ENCODE measurements around the gene CDK4. TPM values are rescaled to one million over a fixed set of nuclear protein-coding genes. Genes with fewer than 3 reads are reported as not detected.

The CDK4 gene
- total and polyA plus RNA-seq, 8 donors = 26.3 to 113 (median 50.5) TPM

- no peak for DNase-seq
- Histone ChIP-seq H3K9me3 (no peaks in the 10 kb centered on the region), H3K27me3 (peaks cover 0 to 33% (median 0%) of the 10 kb centered on the region in 3 donors), H3K36me3 (peaks cover 7 to 20% (median 19%) of the 10 kb centered on the region in 4 donors), H3K4me3 (no peak overlapping the region), H3K27ac (no peak overlapping the region), H3K4me1 (peaks cover 11 to 25% (median 23%) of the 10 kb centered on the region in 4 donors)
- intact Hi-C loops (cut with DNase I; ENCODE audit: low total_unique reads) = no loop called here
- 92 to 93% (median 93%) methylated on average over 21 to 25 of the region's 25 CpGs for WGBS, 5 donors
- TF ChIP-seq POLR2A (IDR thresholded peaks at IDR 0.05) (no peak), POLR2AphosphoS5 (IDR thresholded peaks at IDR 0.05) (no peak), EP300 (IDR thresholded peaks at IDR 0.05) (no peak)
- TF ChIP-seq, protein P1, sequence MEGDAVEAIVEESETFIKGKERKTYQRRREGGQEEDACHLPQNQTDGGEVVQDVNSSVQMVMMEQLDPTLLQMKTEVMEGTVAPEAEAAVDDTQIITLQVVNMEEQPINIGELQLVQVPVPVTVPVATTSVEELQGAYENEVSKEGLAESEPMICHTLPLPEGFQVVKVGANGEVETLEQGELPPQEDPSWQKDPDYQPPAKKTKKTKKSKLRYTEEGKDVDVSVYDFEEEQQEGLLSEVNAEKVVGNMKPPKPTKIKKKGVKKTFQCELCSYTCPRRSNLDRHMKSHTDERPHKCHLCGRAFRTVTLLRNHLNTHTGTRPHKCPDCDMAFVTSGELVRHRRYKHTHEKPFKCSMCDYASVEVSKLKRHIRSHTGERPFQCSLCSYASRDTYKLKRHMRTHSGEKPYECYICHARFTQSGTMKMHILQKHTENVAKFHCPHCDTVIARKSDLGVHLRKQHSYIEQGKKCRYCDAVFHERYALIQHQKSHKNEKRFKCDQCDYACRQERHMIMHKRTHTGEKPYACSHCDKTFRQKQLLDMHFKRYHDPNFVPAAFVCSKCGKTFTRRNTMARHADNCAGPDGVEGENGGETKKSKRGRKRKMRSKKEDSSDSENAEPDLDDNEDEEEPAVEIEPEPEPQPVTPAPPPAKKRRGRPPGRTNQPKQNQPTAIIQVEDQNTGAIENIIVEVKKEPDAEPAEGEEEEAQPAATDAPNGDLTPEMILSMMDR (IDR thresholded peaks at IDR 0.05) = no peak
These were observed 6.6 kb upstream of the CDK4 start for GRCh38 chr12:57758552-57759359.

DNA sequence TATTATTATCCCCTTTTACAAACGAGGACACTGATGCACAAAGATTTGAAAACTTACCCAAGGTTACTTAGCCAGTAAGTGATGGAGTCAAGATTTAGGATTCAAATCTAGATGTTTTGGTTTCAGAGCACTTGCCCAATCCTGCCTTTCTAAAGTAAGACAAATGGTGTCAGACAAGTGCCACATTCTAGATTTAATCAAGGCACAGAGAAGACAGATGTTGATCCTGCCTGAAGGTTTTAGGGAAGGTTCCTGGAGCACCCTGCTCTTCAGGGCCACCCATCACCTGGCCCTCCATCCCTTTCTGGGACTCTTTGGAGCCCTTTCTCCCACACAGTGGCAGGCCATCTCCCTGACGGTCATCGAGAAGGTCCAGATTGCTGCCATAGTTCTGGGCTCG, 5.7 kb upstream of the CDK4 start:
- TF ChIP-seq POLR2A (IDR thresholded peaks at IDR 0.05) (no peak), POLR2AphosphoS5 (IDR thresholded peaks at IDR 0.05) (no peak), EP300 (IDR thresholded peaks at IDR 0.05) (no peak)
- TF ChIP-seq, protein P1 (IDR thresholded peaks at IDR 0.05) = no peak
- Histone ChIP-seq H3K4me1 (peaks cover 15 to 34% (median 30%) of the 10 kb centered on the region in 4 donors), H3K36me3 (peaks cover 7 to 20% (median 19%) of the 10 kb centered on the region in 4 donors), H3K27ac (no peak overlapping the region), H3K9me3 (no peaks in the 10 kb centered on the region), H3K4me3 (no peak overlapping the region), H3K27me3 (peaks cover 0 to 23% (median 0%) of the 10 kb centered on the region in 3 donors)
- intact Hi-C loops (cut with DNase I; ENCODE audit: low total_unique reads) = no loop called here
- WGBS, 5 donors = 87 to 94% (median 93%) methylated on average over 4 of the region's 4 CpGs
- DNase-seq = no peak

- H3K4me1 ChIP-seq = peaks cover 18 to 38% (median 35%) of the 10 kb centered on the region in 4 donors
- DNase-seq = peak; percentile 59 to 80
- peaks cover 0 to 12% (median 0%) of the 10 kb centered on the region in 3 donors for H3K27me3 ChIP-seq
- peak overlapping the region in 2 of 5 donors; percentile 82 to 83 for H3K27ac ChIP-seq
- intact Hi-C loops (cut with DNase I; ENCODE audit: low total_unique reads) = no loop called here
- H3K4me3 ChIP-seq = peak overlapping the region; percentile 66 to 88 (median 78)
- H3K36me3 ChIP-seq = peaks cover 7 to 20% (median 19%) of the 10 kb centered on the region in 4 donors
- WGBS, 5 donors = 34 to 53% (median 38%) methylated on average over 21 to 22 of the region's 22 CpGs
- no peaks in the 10 kb centered on the region for H3K9me3 ChIP-seq
- TF ChIP-seq POLR2AphosphoS5 (IDR thresholded peaks at IDR 0.05) = no peak
- TF ChIP-seq, protein P1 (IDR thresholded peaks at IDR 0.05) = peak in 5 of 7 experiments; percentile 30 to 67 (median 58)
These were observed 4.6 kb upstream of the CDK4 start for GRCh38 chr12:57756406-57757341.

Data from stomach (tissue), 9 donors.